K562 (cell line): ENCODE data around the gene SCG2. TPM values are rescaled to one million over a fixed set of nuclear protein-coding genes. Genes with fewer than 3 reads are reported as not detected.

ENCODE experiments used
- ATAC-seq: fragments of 200-7000 bp; cut with Tn5 transposase; 3 replicates; pipeline ENCODE4 v1.9.1; 2020; ENCODE audit warnings: moderate library complexity
- BruUV-seq: library from RNA; stranded (reverse); fragments of 400-500 nt; replicated peaks from 2 replicates; lab custom pipeline; 2021; lab: Mats Ljungman, UMichigan
- CTCF ChIA-PET: fragments of 300-600 bp; formaldehyde crosslinking; extraction: SDS; loops from one replicate; lab custom pipeline; 2021; ENCODE audit warnings: low intra/inter-chr PET ratio; lab: Yijun Ruan, JAX
- POLR2A ChIA-PET: fragments of 300-600, 350-650 bp; sonication (Branson Sonifier 250); formaldehyde crosslinking; extraction: SDS; loops from one replicate; lab custom pipeline; 2021; ENCODE audit warnings: antibody characterized with exemption, inconsistent platforms; lab: Yijun Ruan, JAX
- DNase-seq, 4 experiments: peaks; one replicate each; pipeline versions ENCODE4 v3.0.0 to v3.0.0-alpha.2; 2011 to 2018; ENCODE audit warnings: low spot score in 3 of 4, mixed read lengths in 3 of 4; ENCODE audit errors: extremely low read depth in 1 of 4
- FAIRE-seq: peaks from 2 replicates; lab custom pipeline; 2011; peaks lifted over from hg19 to GRCh38; lab: Jason Lieb, UNC
- H2AFZ ChIP-seq: 2 replicates; pipeline ENCODE4 v1.6.0; 2011; ENCODE audit warnings: low read depth, low read length, control low read depth, inconsistent platforms
- H3K27ac ChIP-seq: fragments of 200-600 bp; 3 replicates; pipeline ENCODE4 v1.8.0; 2011; ENCODE audit warnings: low read depth, mild to moderate bottlenecking, control low read depth, inconsistent platforms, low read length, moderate library complexity, mixed read lengths; ENCODE audit errors: extremely low read depth
- H3K27me3 ChIP-seq, 2 experiments: fragments of 300-600 bp in 1 of 2; 2 replicates in 1 of 2; 3 replicates in 1 of 2; pipeline versions ENCODE4 v1.6.0 to v1.8.0; 2011; ENCODE audit warnings: inconsistent platforms in 2 of 2, low read length in 2 of 2, mild to moderate bottlenecking in 1 of 2, mixed read lengths in 1 of 2, moderate library complexity in 1 of 2; ENCODE audit not compliant: control insufficient read depth in 2 of 2, insufficient read depth in 2 of 2
- H3K36me3 ChIP-seq: fragments of 300-600 bp; 3 replicates; pipeline ENCODE4 v1.8.0; 2011; ENCODE audit warnings: mild to moderate bottlenecking, low read length, inconsistent platforms; ENCODE audit not compliant: control insufficient read depth, insufficient read depth
- H3K4me1 ChIP-seq, 2 experiments: fragments of 200-600 bp in 1 of 2; replicated peaks in 1 of 2; 2 replicates in 1 of 2; 3 replicates in 1 of 2; pipeline versions ENCODE4 v1.5.1 to v1.8.0; 2011; ENCODE audit warnings: inconsistent platforms in 2 of 2, low read length in 2 of 2, mild to moderate bottlenecking in 1 of 2, mixed read lengths in 1 of 2, moderate library complexity in 1 of 2; ENCODE audit not compliant: control insufficient read depth in 2 of 2, insufficient read depth in 2 of 2
- H3K4me2 ChIP-seq: 2 replicates; pipeline ENCODE4 v1.6.1; 2011; ENCODE audit warnings: low read length, control low read depth, inconsistent platforms, mixed read lengths; ENCODE audit not compliant: insufficient read depth
- H3K4me3 ChIP-seq: fragments of 200-600 bp; sonication (generic), shearing (Covaris generic); 2 replicates; pipeline ENCODE4 v1.5.1; 2016; ENCODE audit warnings: control low read depth, inconsistent platforms
- H3K79me2 ChIP-seq: fragments of 200-600 bp; 3 replicates; pipeline ENCODE4 v1.8.0; 2011; ENCODE audit warnings: low read length, inconsistent platforms; ENCODE audit not compliant: control insufficient read depth, insufficient read depth
- H3K9ac ChIP-seq, 2 experiments: 2 replicates each; pipeline versions ENCODE4 v1.6.0 to v1.6.1; 2011; ENCODE audit warnings: low read depth in 2 of 2, low read length in 2 of 2, control low read depth in 1 of 2, inconsistent platforms in 1 of 2, mild to moderate bottlenecking in 1 of 2, mixed read lengths in 1 of 2; ENCODE audit not compliant: insufficient read depth in 1 of 2
- H3K9me1 ChIP-seq: one replicate; pipeline ENCODE4 v1.6.0; 2011; ENCODE audit warnings: inconsistent platforms, mild to moderate bottlenecking, low read length, moderate library complexity; ENCODE audit not compliant: control insufficient read depth, insufficient read depth
- H3K9me3 ChIP-seq: replicated peaks from 2 replicates; pipeline ENCODE4 v1.5.1; 2011; ENCODE audit warnings: low read depth, low read length, inconsistent platforms; ENCODE audit not compliant: control insufficient read depth, insufficient read depth
- H4K20me1 ChIP-seq: replicated peaks from 2 replicates; pipeline ENCODE4 v1.6.1; 2011; ENCODE audit warnings: low read length, inconsistent platforms, mixed read lengths; ENCODE audit not compliant: control insufficient read depth, insufficient read depth
- ARHGAP35 ChIP-seq: fragments of 450-650 bp; IDR thresholded peaks from 2 replicates; pipeline ENCODE4 v1.6.1; 2018; ENCODE audit not compliant: partially characterized antibody
- ARID2 ChIP-seq: fragments of 450-650 bp; IDR thresholded peaks from 2 replicates; pipeline ENCODE4 v1.6.1; 2017; ENCODE audit warnings: antibody characterized with exemption, mild to moderate bottlenecking
- CAMTA2 ChIP-seq: fragments of 250-450 bp; sonication (Bioruptor Pico); conservative IDR thresholded peaks from 2 replicates; pipeline ENCODE4 v1.5.1; 2022
- CHD2 ChIP-seq: IDR thresholded peaks from 2 replicates; pipeline ENCODE4 v1.6.1; 2011; ENCODE audit warnings: low read depth, low read length
- FOXA3 ChIP-seq, 2 experiments: fragments of 450-650 bp in 1 of 2; sonication (generic) in 1 of 2; formaldehyde crosslinking; IDR thresholded peaks in 1 of 2; conservative IDR thresholded peaks in 1 of 2; 2 replicates each; pipeline versions ENCODE4 v1.4.0 to v1.8.0; 2020 to 2022; ENCODE audit warnings: mild to moderate bottlenecking in 2 of 2, missing genetic modification reagents in 1 of 2
- GABPB1 ChIP-seq: sonication (generic); formaldehyde crosslinking; IDR thresholded peaks from 2 replicates; pipeline ENCODE4 v1.8.0; 2022; ENCODE audit warnings: mild to moderate bottlenecking, missing genetic modification reagents
- GATA2 ChIP-seq: sonication (generic); formaldehyde crosslinking; IDR thresholded peaks from 2 replicates; pipeline ENCODE4 v1.4.0; 2020; ENCODE audit warnings: mild to moderate bottlenecking, missing genetic modification reagents
- MXI1 ChIP-seq: IDR thresholded peaks from 2 replicates; pipeline ENCODE4 v1.6.1; 2011; ENCODE audit warnings: low read depth, mild to moderate bottlenecking, improper control_type of control experiment, low read length
- NBN ChIP-seq: fragments of 450-650 bp; IDR thresholded peaks from 2 replicates; pipeline ENCODE4 v1.6.1; 2016; ENCODE audit warnings: low read depth, mild to moderate bottlenecking
- NCOA4 ChIP-seq: fragments of 450-650 bp; IDR thresholded peaks from 2 replicates; pipeline ENCODE4 v1.6.1; 2018; ENCODE audit warnings: mild to moderate bottlenecking; ENCODE audit not compliant: partially characterized antibody
- NR3C1 ChIP-seq: sonication (generic); formaldehyde crosslinking; IDR thresholded peaks from 2 replicates; pipeline ENCODE4 v1.8.1; 2022; ENCODE audit warnings: missing genetic modification reagents
- PPARD ChIP-seq: fragments of 250-450 bp; sonication (Bioruptor Pico); IDR thresholded peaks from 2 replicates; pipeline ENCODE4 v1.8.0; 2022; ENCODE audit warnings: inconsistent platforms, mild to moderate bottlenecking, moderate library complexity
- RUNX1 ChIP-seq: sonication (generic); IDR thresholded peaks from 2 replicates; pipeline ENCODE4 v1.6.1; 2016; ENCODE audit warnings: antibody characterized with exemption, low read depth
- TCF3 ChIP-seq: sonication (generic); formaldehyde crosslinking; IDR thresholded peaks from 2 replicates; pipeline ENCODE4 v1.4.0; 2020; ENCODE audit warnings: mild to moderate bottlenecking, missing genetic modification reagents
- ZNF507 ChIP-seq: conservative IDR thresholded peaks from 2 replicates; pipeline ENCODE4 v1.6.1; 2017; ENCODE audit warnings: missing genetic modification characterization, missing compliant biosample characterization
- ZNF695 ChIP-seq: fragments of 450-650 bp; formaldehyde crosslinking; IDR thresholded peaks from 2 replicates; pipeline ENCODE4 v1.4.0; 2020; ENCODE audit warnings: mild to moderate bottlenecking, moderate library complexity
- WGBS: fragments of 100-300 bp; shearing (Covaris generic); methylation state at CpG from one replicate; pipeline ENCODE4 v1.1.6; 2016; ENCODE audit warnings: low coverage, mixed read lengths; ENCODE audit not compliant: insufficient coverage; ENCODE audit errors: missing lambda C conversion rate; 5-methylcytosine and 5-hydroxymethylcytosine counted together
- in situ Hi-C: fragments of 300-500 bp; cut with MboI; formaldehyde crosslinking; loops from 4 replicates; pipeline ENCODE4 v1.15.0; 2018; ENCODE audit warnings: inconsistent platforms, mixed read lengths
- intact Hi-C: fragments of 100-400 bp; cut with micrococcal nuclease; formaldehyde crosslinking; loops from 2 replicates; pipeline ENCODE4 v1.14.2; 2022
- polyA plus RNA-seq, 8 experiments: library from polyadenylated mRNA; depleted of rRNA in 4 of 8; stranded (reverse) in 5 of 8; unstranded in 3 of 8; fragments of >200 nt; fragmentation: Nextera tagmentation in 2 of 8; fragmentation: Illumina TruSeq in 1 of 8; extraction: Ambion mirVana in 2 of 8; extraction: Trizol in 1 of 8; gene quantifications; 2 replicates each; pipeline versions ENCODE4 v1.2.1 to v1.2.3, GENCODE V29; 2011 to 2014; ENCODE audit warnings: inconsistent platforms in 1 of 8, missing spikeins in 1 of 8
- total RNA-seq, 7 experiments: library from RNA; depleted of rRNA in 6 of 7; stranded (reverse); fragments of >200 nt in 6 of 7; fragmentation: Illumina TruSeq in 2 of 7; extraction: Trizol in 2 of 7; gene quantifications; 2 replicates each; pipeline versions ENCODE4 v1.2.1 to v1.2.3, GENCODE V29; 2011 to 2021; ENCODE audit warnings: low replicate concordance in 1 of 7

SCG2 gene
- total and polyA plus RNA-seq, 9 of the 15 experiments (the other 6 are each of a cell fraction or from before 2014, with no cell fraction given), result 0.07 to 1.6 (median 1.1) TPM

- CTCF ChIA-PET, result no interaction called here
- no TSS peak for BruUV-seq
- no peaks in the 10 kb centered on the region for H3K36me3 ChIP-seq
- no peak overlapping the region for H3K4me2 ChIP-seq
- ATAC-seq (no peak), DNase-seq (no peak), FAIRE-seq (no peak)
- H3K79me2 ChIP-seq, result no peaks in the 10 kb centered on the region
- no peaks in the 10 kb centered on the region for H3K9me3 ChIP-seq
- WGBS, result 0% methylated on average over 2 of the region's 2 CpGs
- H3K27me3 ChIP-seq, result no peaks in the 10 kb centered on the region
- no peak overlapping the region for H2AFZ ChIP-seq
- H3K4me1 ChIP-seq, result no peaks in the 10 kb centered on the region
- H3K9me1 ChIP-seq, result no peaks in the 10 kb centered on the region
- in situ Hi-C loops, result no loop called here
- H3K27ac ChIP-seq, result no peak overlapping the region
- H3K9ac ChIP-seq, result no peak overlapping the region
- POLR2A ChIA-PET, result no interaction called here
- H3K4me3 ChIP-seq, result no peak overlapping the region
- TF ChIP-seq FOXA3 (CRISPR knock-in tag; conservative IDR thresholded peaks at IDR 0.05 in 1 of 2, IDR thresholded peaks at IDR 0.05 in 1 of 2) (no peak), CAMTA2 (CRISPR knock-in tag) (no peak), ARID2 (no peak), NBN (no peak), TCF3 (no peak), PPARD (CRISPR knock-in tag) (no peak), ZNF695 (CRISPR knock-in tag) (no peak), RUNX1 (no peak), GATA2 (CRISPR knock-in tag) (no peak), ZNF507 (no peak), ARHGAP35 (no peak), MXI1 (no peak), GABPB1 (CRISPR knock-in tag) (no peak), NR3C1 (no peak), NCOA4 (no peak), CHD2 (no peak)
- H4K20me1 ChIP-seq, result no peaks in the 10 kb centered on the region
- intact Hi-C loops, result no loop called here
Measured at GRCh38 chr2:223598994-223599639, 3.0 kb downstream of the SCG2 start.
